Renal cortical epithelial cell (primary cell): ENCODE results near the gene OMP. TPM values are rescaled to one million over a fixed set of nuclear protein-coding genes. Genes with fewer than 3 reads are reported as not detected.

Source experiments
- DNase-seq: peaks from one replicate; pipeline ENCODE4 v3.0.0-alpha.2; 2011; ENCODE audit warnings: low read depth
- total RNA-seq: library from RNA; depleted of rRNA; stranded (reverse); fragments of >200 nt; gene quantifications from 2 replicates; pipeline ENCODE4 v1.2.3, GENCODE V29; 2014

The OMP gene
- total RNA-seq, 1 donor from 2014 or later = 0.50 TPM

DNA sequence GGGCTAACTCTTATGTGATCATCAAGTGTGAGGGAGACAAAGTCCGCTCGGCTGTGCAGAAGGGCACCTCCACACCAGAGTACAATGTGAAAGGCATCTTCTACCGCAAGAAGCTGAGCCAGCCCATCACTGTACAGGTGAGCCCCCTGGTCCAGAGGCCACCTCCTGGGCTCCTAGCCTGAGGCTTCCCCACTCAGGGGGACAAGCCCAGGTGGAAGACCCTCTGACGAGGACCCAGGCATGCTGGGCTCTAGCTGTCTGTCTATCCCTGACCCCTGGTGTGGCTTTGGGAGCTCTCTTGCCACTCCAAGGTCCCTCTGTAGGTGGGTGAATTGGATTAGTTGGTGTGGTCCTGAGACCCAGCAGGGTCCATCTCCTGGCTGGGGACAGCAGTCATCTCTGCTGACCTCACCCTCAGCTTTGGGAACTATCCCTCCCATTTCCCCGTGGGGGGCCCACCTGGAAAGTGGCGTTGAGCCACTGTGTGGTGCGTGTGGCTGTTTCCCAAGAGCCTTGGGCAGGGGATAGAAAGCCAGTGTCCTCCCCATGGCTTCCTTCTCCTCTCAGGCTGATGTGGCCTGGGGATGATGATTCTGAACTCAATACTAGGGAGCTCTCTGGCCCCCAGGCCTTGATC is 20.1 kb downstream of the OMP start:
- no peak for DNase-seq

DNA sequence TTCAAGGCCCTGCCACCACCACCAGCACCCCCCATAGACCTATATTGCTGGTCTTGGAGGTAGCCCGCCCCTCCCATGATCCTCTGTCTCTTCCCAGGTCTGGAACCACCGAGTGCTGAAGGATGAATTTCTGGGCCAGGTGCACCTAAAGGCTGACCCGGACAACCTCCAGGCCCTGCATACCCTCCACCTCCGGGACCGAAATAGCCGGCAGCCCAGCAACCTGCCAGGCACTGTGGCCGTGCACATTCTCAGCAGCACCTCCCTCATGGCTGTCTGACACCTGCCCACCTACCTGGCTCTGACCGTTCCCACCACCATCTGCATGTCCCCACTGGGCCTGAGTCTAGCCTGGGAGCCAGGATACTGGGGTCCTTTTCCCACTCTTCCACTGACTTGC is 21.0 kb downstream of the OMP start:
- no peak for DNase-seq

DNA sequence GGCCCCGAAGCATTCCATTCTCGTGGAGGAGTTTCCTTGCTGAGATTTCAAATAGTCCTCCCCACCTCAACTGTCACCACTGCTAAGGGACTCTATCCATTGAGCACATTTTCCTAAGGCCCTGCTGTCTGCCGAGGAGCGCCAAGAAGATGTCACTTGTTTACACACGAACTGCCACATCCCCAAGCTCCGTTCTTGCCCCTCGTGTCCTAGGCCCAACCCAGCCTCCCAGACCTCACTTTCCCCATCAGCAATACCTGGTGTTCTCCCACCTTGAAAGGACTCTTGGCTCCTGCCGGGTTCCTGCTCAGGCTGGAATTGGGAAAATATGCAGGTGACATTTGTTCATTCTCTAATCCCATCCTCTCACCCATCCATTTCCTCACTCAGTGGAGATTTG is 21.4 kb downstream of the OMP start:
- no peak for DNase-seq

DNA sequence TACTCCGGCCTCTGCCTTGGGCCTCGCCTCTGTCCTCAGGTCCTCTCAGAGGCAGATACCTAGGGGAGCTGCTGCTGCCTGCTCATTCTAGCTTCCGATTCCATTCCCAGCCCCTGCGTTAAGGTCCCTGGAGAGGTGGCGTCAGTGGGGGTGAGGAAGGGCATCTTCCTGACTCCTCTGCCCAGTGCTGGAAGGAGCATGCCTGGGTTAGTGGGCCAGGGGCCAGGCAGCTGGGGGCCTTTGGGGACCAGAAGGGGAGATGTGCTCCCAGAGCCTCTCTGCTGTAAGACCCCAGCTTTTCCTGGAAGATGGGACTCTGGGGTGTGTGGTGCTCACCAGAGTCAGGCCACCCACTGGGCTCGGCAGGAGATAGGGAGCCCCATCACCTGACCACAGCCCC is 21.8 kb downstream of the OMP start:
- no peak for DNase-seq

DNA sequence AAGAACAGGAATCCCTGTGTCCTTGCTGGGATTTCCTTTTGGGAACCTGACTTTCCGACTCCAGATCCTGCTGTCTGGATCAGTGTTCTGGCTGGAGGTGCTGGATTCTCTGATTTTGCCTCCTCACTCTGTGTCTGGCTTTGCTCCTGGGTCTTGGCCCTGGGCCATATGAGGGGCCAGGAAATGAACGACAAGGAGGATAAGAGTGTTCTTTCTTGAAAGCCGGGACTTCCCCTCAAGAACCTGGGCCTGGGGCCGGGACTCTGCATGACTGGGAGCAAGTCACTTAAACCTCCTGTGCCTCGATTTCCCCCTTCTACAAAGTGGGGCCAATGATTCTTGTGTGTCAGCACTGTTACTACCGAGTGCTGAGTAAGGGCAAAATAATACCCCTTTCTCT is 22.6 kb downstream of the OMP start:
- DNase-seq = no peak

DNA sequence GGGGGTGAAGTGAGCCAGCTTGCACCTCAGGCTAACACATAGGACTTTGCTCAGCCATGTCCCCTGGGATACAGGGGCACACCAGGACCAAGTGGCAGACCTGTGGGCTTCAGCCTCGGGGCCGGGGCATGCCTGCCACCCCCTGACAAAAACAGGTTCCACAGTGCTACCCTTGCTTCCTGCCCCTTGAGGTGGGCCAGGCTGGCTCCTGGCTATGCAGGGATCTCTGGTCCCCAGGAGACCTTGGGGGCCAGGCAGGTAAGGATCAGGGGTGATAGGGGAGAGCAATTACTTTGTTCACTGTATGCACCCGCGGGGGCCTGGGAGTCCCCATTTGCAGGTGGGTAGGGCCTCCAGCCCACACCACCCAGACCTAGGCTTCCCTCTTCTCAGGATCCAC is 23.1 kb downstream of the OMP start:
- no peak for DNase-seq

DNA sequence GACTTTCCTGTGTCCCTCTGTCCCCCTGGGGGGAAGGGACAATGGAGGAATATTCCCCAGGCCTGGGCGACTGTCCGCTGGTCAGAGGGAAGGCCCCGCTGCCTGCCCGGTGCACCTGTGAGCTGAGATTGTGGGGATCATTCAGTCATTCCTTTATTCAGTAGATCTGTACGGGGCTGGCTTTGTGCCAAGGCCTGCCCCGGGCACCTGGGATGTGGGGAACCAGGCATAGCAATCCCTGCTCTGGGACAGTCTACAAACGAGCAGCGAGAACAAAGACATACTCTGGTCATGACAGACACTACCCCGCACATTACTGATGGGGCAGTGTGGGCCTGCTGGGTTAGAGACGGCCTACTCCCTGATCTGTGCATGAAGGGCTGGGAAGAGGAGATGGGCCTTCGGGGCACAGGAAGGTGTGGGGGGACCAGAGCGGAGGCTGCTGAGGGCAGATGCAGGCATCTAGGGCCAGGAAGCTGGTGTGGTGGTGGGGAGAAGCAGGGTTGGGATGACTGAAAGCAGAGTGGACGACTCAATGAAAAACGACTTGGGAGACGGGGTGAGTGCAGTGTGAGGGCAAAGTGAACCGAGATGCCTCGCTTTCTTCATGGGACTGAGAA is 23.6 kb downstream of the OMP start:
- DNase-seq = no peak

DNA sequence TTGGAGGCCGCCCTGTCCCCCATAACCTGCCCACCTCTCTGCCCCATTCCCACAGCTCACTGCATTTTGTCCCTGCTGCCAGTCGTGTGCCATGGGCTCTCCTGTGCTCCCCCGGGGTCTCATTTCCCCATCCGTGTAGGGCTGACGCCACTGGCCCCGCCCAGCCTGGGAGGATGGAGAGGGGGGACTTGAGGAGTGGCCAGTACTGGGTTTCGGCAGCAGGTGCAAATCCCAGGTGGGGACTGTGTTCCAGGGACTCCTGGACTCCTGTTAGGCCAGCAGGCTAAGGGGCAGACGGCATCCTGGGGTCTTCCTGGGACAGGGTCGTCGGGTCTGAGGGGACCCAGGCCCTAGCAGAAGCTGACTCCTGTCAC is 24.2 kb downstream of the OMP start:
- DNase-seq = no peak

DNA sequence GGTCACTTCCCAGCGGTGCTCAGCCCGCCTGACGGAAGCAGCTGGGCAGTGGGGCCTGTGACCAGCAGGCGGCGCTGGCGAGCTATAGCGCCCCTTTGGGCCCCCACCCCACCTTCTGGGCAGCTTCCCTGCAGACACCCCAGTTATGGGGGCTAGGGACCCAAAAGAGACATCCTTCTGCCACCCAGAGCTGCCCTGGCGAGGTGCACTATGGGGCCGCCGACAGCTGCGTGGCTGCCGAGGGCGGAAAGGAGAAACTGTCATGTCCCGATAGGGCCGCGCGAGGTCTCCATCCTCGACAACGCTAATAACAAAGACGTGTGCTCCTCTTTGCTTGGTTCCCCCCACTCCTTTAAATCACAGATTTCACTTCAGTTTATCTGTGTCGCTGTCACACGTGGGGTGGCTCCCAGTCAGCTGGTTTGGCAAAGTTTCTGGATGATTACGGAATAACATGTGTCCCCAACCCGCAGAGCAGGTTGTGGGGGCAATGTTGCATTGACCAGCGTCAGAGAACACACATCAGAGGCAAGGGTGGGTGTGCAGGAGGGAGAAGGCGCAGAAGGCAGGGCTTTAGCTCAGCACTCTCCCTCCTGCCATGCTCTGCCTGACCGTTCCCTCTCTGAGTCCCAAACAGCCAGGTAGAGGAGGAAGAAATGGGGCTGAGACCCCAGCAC is 24.7 kb downstream of the OMP start:
- no peak for DNase-seq

DNA sequence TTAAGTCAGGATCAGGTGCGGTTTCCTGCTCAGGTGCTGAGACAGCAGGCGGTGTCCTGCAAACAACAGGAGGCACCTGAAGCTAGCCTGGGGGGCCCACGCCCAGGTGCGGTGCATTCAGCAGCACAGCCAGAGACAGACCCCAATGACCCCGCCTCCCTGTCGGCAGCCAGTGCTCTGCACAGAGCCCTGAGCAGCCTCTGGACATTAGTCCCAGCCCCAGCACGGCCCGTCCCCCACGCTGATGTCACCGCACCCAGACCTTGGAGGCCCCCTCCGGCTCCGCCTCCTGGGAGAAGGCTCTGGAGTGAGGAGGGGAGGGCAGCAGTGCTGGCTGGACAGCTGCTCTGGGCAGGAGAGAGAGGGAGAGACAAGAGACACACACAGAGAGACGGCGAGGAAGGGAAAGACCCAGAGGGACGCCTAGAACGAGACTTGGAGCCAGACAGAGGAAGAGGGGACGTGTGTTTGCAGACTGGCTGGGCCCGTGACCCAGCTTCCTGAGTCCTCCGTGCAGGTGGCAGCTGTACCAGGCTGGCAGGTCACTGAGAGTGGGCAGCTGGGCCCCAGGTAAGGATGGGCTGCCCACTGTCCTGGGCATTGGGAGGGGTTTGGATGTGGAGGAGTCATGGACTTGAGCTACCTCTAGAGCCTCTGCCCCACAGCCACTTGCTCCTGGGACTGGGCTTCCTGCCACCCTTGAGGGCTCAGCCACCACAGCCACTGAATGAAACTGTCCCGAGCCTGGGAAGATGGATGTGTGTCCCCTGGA is 25.5 kb downstream of the OMP start, which contains the start of gene MYO7A:
Gene MYO7A (plus strand): TSS at position 327 of the 772 bp plus-strand sequence. CDS start 2,389 bp downstream, outside the sequence.
- DNase-seq = no peak

DNA sequence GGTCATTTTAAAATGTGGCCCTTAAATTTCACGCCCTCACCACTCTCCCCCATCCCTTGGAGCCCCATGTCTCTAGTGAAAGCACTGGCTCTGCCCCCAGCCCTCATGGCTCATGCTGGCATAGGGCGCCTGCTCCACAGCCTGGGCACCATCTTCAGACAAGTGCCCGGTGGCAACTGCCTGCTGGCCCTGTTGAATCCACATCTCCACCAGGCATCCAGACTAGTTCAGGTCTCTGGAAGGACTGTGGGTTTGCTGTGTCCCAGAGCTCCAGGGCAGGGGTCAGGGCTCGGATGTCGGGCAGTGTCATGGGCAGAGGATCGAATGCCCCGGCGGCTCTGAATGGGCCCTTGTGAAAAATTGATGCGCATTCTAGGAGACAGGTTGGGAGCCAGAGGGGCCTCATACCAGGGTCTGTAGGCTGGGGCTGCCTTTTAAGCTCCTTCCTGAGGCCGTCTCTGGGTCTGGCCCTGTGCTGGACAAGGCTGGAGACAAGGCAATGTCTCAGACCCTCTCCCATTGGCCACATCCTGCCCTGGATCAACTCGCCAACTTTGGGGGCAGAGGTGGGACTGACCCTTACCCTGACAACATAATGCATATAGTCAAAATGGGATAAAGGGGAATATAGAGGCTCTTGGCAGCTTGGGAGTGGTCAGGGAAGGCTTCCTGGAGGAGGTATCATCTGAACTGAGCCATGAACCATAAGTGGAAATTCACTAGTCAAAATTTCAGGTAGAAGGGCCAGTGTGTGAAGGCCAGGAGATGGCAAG is 26.6 kb downstream of the OMP start:
- DNase-seq = no peak

DNA sequence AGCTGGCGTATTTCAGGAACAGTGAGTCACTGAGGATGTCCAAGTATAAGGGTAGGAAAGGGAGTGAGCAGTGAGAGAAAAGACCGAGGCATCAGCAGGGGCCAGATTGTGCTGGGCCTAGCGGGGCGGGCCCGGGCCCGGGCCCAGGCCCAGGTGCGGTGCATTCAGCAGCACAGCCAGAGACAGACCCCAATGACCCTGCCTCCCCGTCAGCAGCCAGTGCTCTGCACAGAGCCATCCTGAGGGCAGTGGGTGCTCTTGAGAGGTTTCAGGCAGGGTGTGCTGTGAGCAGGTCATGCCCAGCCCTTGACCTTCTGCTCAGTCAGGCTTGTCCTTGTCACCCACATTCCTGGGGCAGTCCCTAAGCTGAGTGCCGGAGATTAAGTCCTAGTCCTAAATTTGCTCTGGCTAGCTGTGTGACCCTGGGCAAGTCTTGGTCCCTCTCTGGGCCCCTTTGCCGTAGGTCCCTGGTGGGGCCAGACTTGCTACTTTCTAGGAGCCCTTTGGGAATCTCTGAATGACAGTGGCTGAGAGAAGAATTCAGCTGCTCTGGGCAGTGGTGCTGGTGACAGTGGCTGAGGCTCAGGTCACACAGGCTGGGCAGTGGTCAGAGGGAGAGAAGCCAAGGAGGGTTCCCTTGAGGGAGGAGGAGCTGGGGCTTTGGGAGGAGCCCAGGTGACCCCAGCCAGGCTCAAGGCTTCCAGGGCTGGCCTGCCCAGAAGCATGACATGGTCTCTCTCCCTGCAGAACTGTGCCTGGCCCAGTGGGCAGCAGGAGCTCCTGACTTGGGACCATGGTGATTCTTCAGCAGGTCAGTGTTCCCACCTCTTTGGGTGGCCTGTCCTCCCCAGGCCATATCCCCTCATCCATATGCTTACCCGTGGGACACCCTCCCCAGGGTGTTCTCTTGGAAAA is 27.5 kb downstream of the OMP start:
- DNase-seq = no peak

DNA sequence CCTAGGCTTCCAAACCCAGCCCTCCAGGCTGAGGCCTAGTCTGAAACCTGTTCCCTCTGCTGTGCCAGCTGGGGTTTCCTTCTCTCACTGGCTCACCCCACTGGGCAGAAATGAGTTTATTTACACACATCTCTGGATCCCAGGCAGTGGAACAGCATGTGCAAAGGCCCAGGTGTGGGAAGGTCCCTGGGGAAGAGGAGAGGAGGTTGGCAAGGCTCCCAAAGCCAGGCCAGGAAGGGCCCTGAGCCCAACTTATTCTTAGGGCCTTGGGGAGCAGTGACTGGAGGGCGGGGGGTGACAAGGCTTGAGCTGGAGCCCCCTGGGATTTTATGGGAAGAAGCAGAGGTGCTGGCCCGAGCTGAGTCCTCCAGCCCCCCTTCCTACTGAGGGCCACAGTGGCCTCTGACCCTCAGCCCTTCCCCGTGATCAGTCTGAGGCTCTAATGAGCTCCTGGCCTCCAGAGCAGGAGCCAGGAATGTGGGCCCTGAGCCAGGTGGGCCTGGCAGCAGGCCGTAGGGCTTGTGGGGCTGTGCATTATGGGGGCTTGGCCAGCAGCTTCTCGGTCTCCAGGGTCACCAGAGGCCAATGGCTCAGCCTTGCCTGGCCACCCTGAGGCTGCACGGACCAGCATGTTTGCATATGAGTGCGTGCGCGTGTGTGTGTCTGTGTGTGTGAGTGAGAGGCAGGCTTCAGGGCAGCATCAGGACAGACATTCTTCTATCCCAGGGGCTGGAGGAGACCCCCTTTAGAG is 28.3 kb downstream of the OMP start:
- peak; percentile 68 for DNase-seq

DNA sequence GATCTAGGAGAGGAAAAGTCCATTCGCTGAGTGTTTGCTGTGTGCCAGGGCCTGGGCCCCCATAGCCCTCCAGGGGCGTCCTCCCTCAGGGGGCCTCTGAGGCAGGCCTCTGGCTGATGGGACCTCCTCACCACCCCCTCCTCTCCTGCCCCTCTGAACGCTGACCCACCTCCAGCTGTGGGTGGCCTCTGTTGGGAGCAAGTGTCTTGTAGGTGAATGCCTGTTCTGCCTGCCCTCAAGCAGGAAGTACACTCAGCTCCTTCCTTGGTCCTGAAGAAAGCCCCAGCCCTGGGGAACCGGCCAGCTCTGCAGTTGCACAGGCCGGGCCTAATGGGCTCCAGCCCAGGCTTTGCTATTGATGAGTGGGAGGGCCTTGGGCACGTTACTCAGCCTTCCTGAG is 28.9 kb downstream of the OMP start:
- no peak for DNase-seq

DNA sequence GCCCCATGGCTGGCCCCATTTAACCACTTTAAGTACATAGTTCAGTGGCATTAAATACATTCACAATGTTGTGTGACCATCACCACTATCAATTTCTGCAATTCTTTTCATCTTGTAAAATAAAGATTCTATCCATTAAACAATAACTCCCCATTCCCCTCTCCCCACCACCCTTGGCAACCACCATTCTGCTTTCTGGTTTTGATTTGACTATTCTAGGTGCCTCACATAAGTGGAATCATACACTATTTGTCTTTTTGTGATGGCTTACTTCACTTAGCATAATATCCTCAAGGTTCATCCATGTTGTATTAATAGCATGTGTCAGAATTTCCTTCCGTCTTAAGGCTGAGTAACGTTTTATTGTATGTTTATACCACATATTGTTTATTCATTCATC is 32.4 kb downstream of the OMP start:
- no peak for DNase-seq

DNA sequence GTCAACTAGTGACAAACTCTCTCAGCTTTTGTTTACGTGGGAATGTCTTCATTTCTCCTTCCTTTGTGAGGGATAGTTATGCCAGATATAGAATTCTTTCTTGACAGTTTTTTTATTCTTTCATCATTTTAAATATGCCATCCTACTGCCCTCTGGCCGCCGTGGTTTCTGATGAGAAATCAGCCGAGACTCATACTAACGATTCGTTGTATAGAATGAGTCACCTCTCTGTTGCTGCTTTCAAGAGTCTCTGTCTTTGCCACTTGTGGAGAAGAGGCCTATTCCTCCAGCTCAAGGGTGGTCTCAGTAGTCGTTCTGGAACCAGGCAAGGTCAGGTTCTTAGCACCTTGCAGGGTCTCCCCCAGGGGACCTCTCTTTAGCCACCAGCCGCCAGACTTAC is 33.4 kb downstream of the OMP start:
- no peak for DNase-seq

DNA sequence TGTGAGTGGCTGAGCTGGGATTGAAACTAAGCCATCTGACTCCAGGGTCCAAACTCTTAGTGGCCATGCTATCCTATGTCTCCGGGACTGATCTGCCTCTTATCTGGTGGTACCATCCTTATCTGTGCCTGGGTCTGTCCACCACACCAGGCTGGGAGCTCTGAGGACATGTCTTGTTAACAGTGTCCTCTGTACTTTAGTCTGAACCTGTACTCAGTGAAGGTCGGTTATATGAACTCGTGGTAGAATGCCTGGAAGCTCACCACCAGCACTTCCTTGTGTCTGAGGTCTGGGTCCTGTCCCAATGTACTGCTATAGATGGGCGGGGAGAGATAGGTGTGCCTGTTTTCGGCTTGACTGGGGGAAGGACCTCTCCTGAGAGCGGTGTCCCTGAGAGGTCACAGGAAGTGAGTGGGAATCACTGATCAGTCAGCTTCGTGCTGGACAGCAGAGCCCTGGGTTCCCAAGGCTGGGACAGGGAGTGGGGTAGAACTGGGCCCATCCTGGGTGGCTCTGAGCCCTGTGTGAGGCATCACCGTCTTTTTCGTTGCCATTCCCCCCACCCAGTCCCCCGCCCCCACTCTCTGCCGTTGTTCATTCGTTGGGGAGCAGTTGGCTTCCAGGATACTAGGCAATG is 34.3 kb downstream of the OMP start:
- DNase-seq = no peak

DNA sequence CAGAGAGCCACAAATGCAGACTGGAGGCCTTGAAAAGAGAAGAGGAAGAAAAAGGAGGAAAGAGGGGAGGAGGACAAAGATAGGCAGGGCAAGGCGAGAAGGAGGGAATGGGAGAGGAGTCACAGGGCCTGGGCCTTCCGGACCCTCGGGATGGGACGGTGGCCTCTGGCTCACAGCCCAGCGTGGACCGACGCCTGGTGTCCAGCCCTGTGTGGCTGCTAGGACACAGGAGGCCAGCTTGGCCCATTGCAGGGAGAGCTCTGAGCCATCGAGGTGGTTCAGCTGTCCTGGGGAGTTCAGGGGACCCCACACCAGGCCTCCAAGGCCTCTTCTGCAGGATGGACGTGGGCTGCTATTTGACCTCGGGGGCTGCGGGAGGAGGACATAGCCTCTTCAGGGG is 34.8 kb downstream of the OMP start:
- no peak for DNase-seq

DNA sequence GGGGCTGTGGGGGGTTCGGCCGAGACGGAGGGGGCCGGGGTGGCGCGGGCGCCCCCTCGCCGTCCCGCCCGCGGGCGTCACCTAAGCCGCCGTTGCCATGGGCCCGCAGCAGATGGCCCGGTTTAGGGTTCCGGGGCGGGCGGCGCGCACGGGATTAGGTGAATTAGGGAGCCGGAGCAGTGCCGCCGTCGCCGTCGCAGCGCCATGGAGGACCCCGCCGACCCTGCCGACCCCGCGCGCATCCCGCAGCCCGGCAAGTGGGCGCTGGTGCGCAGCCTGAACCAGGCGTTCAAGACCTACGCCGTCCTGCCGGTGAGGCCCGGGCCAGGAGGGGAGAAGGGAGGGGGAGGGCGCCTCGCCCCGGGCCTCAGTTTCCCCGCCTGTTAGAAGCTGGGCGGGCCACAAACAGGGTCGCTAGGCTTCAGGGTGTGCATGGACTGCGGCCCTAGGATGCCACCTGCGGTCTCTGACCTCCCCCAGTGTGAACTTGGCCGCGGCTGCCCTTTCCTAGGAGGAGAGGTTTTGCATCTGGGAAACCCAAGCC is 35.5 kb downstream of the OMP start:
- no peak for DNase-seq
